Astrocyte (in vitro differentiated cells and primary cell): Measurements from ENCODE around the gene LPO. TPM values are rescaled to one million over a fixed set of nuclear protein-coding genes. Genes with fewer than 3 reads are reported as not detected.
A peak's percentile ranks its signal among the peaks of the same experiment; 100 is the strongest.

Source experiments
- DNase-seq: peaks from one replicate; pipeline ENCODE4 v3.0.0-alpha.2; 2010; ENCODE audit warnings: low read depth
- FAIRE-seq: peaks from 2 replicates; lab custom pipeline; 2011; peaks lifted over from hg19 to GRCh38; lab: Jason Lieb, UNC
- H2AFZ ChIP-seq: 2 replicates; pipeline ENCODE4 v1.6.0; 2012; ENCODE audit warnings: low read depth, low read length, inconsistent platforms
- H3K27ac ChIP-seq: 2 replicates; pipeline ENCODE4 v1.5.1; 2011; ENCODE audit warnings: low read depth, low read length, inconsistent platforms
- H3K27me3 ChIP-seq: 2 replicates; pipeline ENCODE4 v1.6.0; 2011; ENCODE audit warnings: low read length, inconsistent platforms; ENCODE audit not compliant: insufficient read depth
- H3K36me3 ChIP-seq: 2 replicates; pipeline ENCODE4 v1.5.1; 2011; ENCODE audit warnings: low read length, inconsistent platforms; ENCODE audit not compliant: insufficient read depth
- H3K4me1 ChIP-seq: 2 replicates; pipeline ENCODE4 v1.5.1; 2011; ENCODE audit warnings: low read length, inconsistent platforms; ENCODE audit not compliant: insufficient read depth
- H3K4me2 ChIP-seq: 2 replicates; pipeline ENCODE4 v1.6.0; 2012; ENCODE audit warnings: low read length, inconsistent platforms
- H3K4me3 ChIP-seq: 2 replicates; pipeline ENCODE4 v1.5.1; 2011; ENCODE audit warnings: low read depth, mild to moderate bottlenecking, low read length, inconsistent platforms; ENCODE audit not compliant: insufficient read depth
- H3K79me2 ChIP-seq: 2 replicates; pipeline ENCODE4 v1.6.0; 2012; ENCODE audit warnings: mild to moderate bottlenecking, low read length, inconsistent platforms; ENCODE audit not compliant: insufficient read depth
- H3K9ac ChIP-seq: 2 replicates; pipeline ENCODE4 v1.6.0; 2012; ENCODE audit warnings: mild to moderate bottlenecking, low read length, inconsistent platforms
- H3K9me3 ChIP-seq: 2 replicates; pipeline ENCODE4 v1.5.1; 2012; ENCODE audit warnings: low read depth, mild to moderate bottlenecking, low read length, inconsistent platforms; ENCODE audit not compliant: insufficient read depth
- H4K20me1 ChIP-seq: 2 replicates; pipeline ENCODE4 v1.6.0; 2012; ENCODE audit warnings: low read length, inconsistent platforms; ENCODE audit not compliant: insufficient read depth
- H3K27ac Mint-ChIP-seq: one replicate; pipeline ENCODE4 v1.8.0; 2021; ENCODE audit warnings: mild to moderate bottlenecking, mixed read lengths; ENCODE audit not compliant: unreplicated experiment
- H3K27me3 Mint-ChIP-seq: one replicate; pipeline ENCODE4 v1.8.0; 2021; ENCODE audit warnings: low read depth, mixed read lengths; ENCODE audit not compliant: unreplicated experiment
- H3K36me3 Mint-ChIP-seq: one replicate; pipeline ENCODE4 v1.8.0; 2021; ENCODE audit warnings: low read depth, mixed read lengths; ENCODE audit not compliant: unreplicated experiment
- H3K4me1 Mint-ChIP-seq: one replicate; pipeline ENCODE4 v1.8.0; 2021; ENCODE audit warnings: low read depth, mixed read lengths; ENCODE audit not compliant: unreplicated experiment
- H3K4me3 Mint-ChIP-seq: one replicate; pipeline ENCODE4 v1.8.0; 2021; ENCODE audit warnings: mild to moderate bottlenecking, moderate library complexity, mixed read lengths; ENCODE audit not compliant: unreplicated experiment
- H3K9me3 Mint-ChIP-seq: one replicate; pipeline ENCODE4 v1.8.0; 2021; ENCODE audit warnings: mild to moderate bottlenecking, mixed read lengths; ENCODE audit not compliant: unreplicated experiment
- CTCF ChIP-seq: IDR thresholded peaks from 2 replicates; pipeline ENCODE4 v1.5.1; 2011; ENCODE audit warnings: low read depth, mild to moderate bottlenecking, inconsistent platforms, low read length, moderate library complexity; ENCODE audit not compliant: insufficient read depth
- EZH2 ChIP-seq: IDR thresholded peaks from 2 replicates; pipeline ENCODE4 v1.6.1; 2012; ENCODE audit warnings: mild to moderate bottlenecking, low read length, inconsistent platforms; ENCODE audit not compliant: insufficient read depth
- total RNA-seq: library from RNA; stranded (reverse); gene quantifications from 2 replicates; pipeline ENCODE4 v1.2.1, GENCODE V29; 2021

The LPO gene
- total RNA-seq, 1 donor from 2014 or later, result not detected

DNA sequence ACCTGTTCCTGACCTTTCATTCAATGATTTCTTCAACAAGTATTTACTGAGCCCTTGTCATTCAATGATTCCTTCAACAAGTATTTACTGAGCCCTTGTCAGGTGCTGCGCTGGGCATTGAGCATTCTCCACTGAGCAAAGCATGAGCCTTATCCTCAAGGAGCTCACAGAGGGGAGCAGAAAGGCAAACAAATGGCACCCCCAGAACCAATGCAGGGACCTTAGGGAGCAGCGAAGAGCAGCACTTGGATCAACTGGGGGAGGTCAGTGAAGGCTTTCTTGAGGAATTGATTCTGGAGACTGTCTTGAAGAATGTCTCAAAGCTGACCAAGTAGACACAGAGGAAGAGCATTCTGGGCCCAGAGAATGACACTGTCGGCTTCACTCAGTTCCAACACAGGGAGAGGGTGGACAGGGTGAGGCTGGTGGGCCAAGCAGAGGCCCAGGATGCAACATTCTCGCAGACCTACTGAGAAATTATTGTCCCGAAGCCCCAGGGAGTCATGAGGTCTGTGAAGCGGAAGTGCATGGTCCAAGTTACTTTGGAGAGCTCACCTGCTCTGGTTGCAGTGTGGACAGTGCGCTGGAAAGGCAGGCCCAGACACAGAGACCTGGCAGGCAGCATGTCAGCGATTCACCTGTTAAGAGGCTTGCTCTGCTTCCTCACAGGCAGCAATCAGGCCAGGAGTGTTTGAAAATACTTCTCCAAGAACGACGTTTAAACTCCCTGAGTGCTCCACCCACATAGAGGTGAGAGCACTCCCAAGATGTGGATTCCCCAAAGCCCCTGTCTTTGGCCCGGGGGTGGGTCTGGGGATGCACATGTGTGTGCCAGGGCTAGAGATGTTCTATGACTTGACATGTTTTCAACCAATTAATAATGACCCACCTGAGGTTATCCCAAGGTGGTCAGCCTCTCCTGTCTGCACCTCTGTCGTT lies 45.6 kb downstream of the LPO start:
- Mint-ChIP-seq H3K4me1 (peaks cover 5% of the 10 kb centered on the region), H3K27ac (no peak overlapping the region), H3K4me3 (no peak overlapping the region), H3K9me3 (no peaks in the 10 kb centered on the region), H3K36me3 (no peaks in the 10 kb centered on the region), H3K27me3 (peaks cover 12% of the 10 kb centered on the region)
- no peak for TF ChIP-seq EZH2
- TF ChIP-seq CTCF, result no peak
- Histone ChIP-seq H3K27ac (no peak overlapping the region), H2AFZ (no peak overlapping the region), H3K9ac (no peak overlapping the region), H3K4me3 (no peak overlapping the region), H3K9me3 (no peaks in the 10 kb centered on the region), H3K79me2 (no peaks in the 10 kb centered on the region), H3K27me3 (peaks cover 20% of the 10 kb centered on the region), H3K4me2 (no peak overlapping the region), H3K36me3 (no peaks in the 10 kb centered on the region), H3K4me1 (no peaks in the 10 kb centered on the region), H4K20me1 (no peaks in the 10 kb centered on the region)
- DNase-seq, result no peak
- FAIRE-seq, result no peak

DNA sequence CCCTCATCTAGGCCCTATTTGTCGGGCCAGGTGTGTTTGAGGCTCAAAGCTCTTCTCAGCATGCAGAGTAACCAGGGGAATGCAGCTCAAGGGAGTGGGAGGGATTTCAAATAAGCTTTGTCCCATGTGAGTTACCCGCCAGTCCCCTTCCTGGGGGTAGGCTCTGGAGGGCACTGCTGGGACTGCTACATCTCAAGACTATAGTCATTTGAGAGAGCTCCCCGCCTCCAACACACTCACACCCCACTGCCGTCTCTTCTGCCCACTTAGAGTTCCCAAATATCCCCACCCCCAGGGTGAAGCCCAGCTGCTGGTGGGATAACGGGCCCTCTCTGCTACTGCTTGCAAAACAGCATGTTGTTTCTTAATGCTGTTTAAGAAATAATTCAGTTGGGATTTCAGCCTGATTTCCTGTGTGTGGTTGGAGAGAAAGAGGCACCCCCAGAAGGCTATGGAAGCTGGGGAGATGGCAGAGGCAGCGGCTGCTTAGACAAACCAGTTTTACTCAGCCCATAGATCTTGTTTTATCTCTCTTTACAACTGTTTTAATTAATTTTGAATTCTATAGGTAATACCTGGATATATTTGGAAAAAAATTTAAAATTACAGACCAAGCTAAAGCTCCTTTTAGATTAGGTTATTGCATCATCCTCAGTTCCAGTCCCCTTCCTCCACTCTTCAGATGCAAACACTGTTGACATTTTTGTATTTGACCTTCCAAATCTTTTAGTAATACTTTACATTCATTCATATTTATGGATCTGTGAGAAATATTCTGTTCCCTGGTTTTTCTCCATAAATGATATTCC lies 46.4 kb downstream of the LPO start:
- FAIRE-seq, result no peak
- no peaks in the 10 kb centered on the region for H3K4me1 ChIP-seq
- no peaks in the 10 kb centered on the region for H3K79me2 ChIP-seq
- H3K4me2 ChIP-seq, result no peak overlapping the region
- Mint-ChIP-seq H3K4me3 (no peak overlapping the region), H3K9me3 (no peaks in the 10 kb centered on the region), H3K27me3 (peaks cover 8% of the 10 kb centered on the region), H3K4me1 (peaks cover 7% of the 10 kb centered on the region), H3K27ac (peak overlapping the region; percentile 35), H3K36me3 (no peaks in the 10 kb centered on the region)
- H3K27ac ChIP-seq, result no peak overlapping the region
- H3K9ac ChIP-seq, result no peak overlapping the region
- no peak overlapping the region for H3K4me3 ChIP-seq
- TF ChIP-seq EZH2 (no peak), CTCF (no peak)
- no peak for DNase-seq
- no peaks in the 10 kb centered on the region for H3K9me3 ChIP-seq
- no peak overlapping the region for H2AFZ ChIP-seq
- H3K36me3 ChIP-seq, result no peaks in the 10 kb centered on the region
- H3K27me3 ChIP-seq, result peaks cover 16% of the 10 kb centered on the region
- no peaks in the 10 kb centered on the region for H4K20me1 ChIP-seq
